ENCODE results near the gene RPL39L.

RPL39L gene

GRCh38 chr3:187162265-187162953 lies 23.1 kb upstream of the RPL39L start:
- TF ChIP-seq ZFX (IDR thresholded peaks at IDR 0.05), result no peak
- no peak for TF ChIP-seq CTCF (conservative IDR thresholded peaks at IDR 0.05)
- H3K27ac ChIP-seq, result no peak overlapping the region; the same call in 1 of the 2 replicates

- H3K27ac ChIP-seq, result no peak overlapping the region
- no peak for TF ChIP-seq ZFX (IDR thresholded peaks at IDR 0.05)
- TF ChIP-seq CTCF (conservative IDR thresholded peaks at IDR 0.05), result no peak
Observed at GRCh38 chr3:187161556-187161955, 22.3 kb upstream of the RPL39L start.

- no peak overlapping the region for H3K27ac ChIP-seq
- TF ChIP-seq ZFX (IDR thresholded peaks at IDR 0.05), result no peak
- peak; percentile 28 for TF ChIP-seq CTCF (conservative IDR thresholded peaks at IDR 0.05)
Observed at GRCh38 chr3:187150599-187150998, 11.3 kb upstream of the RPL39L start.

GRCh38 chr3:187150186-187150585 lies 10.9 kb upstream of the RPL39L start:
- H3K27ac ChIP-seq, result no peak overlapping the region
- TF ChIP-seq CTCF (conservative IDR thresholded peaks at IDR 0.05) (no peak), ZFX (IDR thresholded peaks at IDR 0.05) (no peak)

GRCh38 chr3:187146389-187146788 lies 7.1 kb upstream of the RPL39L start:
- TF ChIP-seq CTCF (conservative IDR thresholded peaks at IDR 0.05) (no peak), ZFX (IDR thresholded peaks at IDR 0.05) (no peak)

GRCh38 chr3:187145149-187145895 lies 6.0 kb upstream of the RPL39L start:
- TF ChIP-seq CTCF (conservative IDR thresholded peaks at IDR 0.05) (no peak), ZFX (IDR thresholded peaks at IDR 0.05) (no peak)

More at GRCh38 chr3:187146389-187146788, 7.1 kb upstream of the RPL39L start:
- no peak overlapping the region for H3K27ac ChIP-seq

GRCh38 chr3:187139895-187140253 lies 578 bp upstream of the RPL39L start:
- no peak overlapping the region for H3K27ac ChIP-seq
- TF ChIP-seq ZFX (IDR thresholded peaks at IDR 0.05), result no peak
- TF ChIP-seq CTCF (conservative IDR thresholded peaks at IDR 0.05), result peak; percentile 33

More at GRCh38 chr3:187145149-187145895, 6.0 kb upstream of the RPL39L start:
- H3K27ac ChIP-seq, result no peak overlapping the region

All from C4-2B (cell line).